NCI-H2196 treated with DMSO at 0.1 percent for 48 hours (cell line): ENCODE measurements around the gene CES2.

Experiments used
- DNase-seq: peaks from one replicate; lab custom pipeline; 2025; ENCODE audit not compliant: unreplicated experiment; lab: John Stamatoyannopoulos, UW

Gene CES2

GRCh38 chr16:66918803-66919568 lies 16.3 kb upstream of the CES2 start, which contains the start of gene CDH16:
TSS of gene CDH16 (minus strand) at chr16:66918885. CDS start at chr16:66918065, 820 bp downstream.
- DNase-seq: no peak

GRCh38 chr16:66919569-66920298 lies 15.6 kb upstream of the CES2 start:
- no peak for DNase-seq

GRCh38 chr16:66920299-66920590 lies 15.1 kb upstream of the CES2 start:
- DNase-seq: no peak

GRCh38 chr16:66920924-66921680 lies 14.2 kb upstream of the CES2 start:
- DNase-seq: no peak

- DNase-seq: no peak
These were observed 13.4 kb upstream of the CES2 start for GRCh38 chr16:66921729-66922450.

GRCh38 chr16:66923247-66923731 lies 12.0 kb upstream of the CES2 start:
- peak; percentile 3 for DNase-seq

- DNase-seq: peak; percentile 39
These were observed 11.4 kb upstream of the CES2 start for GRCh38 chr16:66923866-66924265.

GRCh38 chr16:66924527-66925321 lies 10.6 kb upstream of the CES2 start:
- no peak for DNase-seq

- no peak for DNase-seq
These were observed 9.9 kb upstream of the CES2 start, which contains the start of gene RRAD for GRCh38 chr16:66925322-66925840. TSS of gene RRAD (minus strand) at chr16:66925535. CDS start at chr16:66925179, 356 bp downstream.

GRCh38 chr16:66926171-66926947 lies 9.0 kb upstream of the CES2 start:
- DNase-seq: no peak

- DNase-seq: peak; percentile 53
These were observed 8.3 kb upstream of the CES2 start for GRCh38 chr16:66926961-66927436.

- peak; percentile 13 for DNase-seq
These were observed 7.2 kb upstream of the CES2 start for GRCh38 chr16:66927918-66928649.

GRCh38 chr16:66928702-66929388 lies 6.5 kb upstream of the CES2 start:
- DNase-seq: no peak

GRCh38 chr16:66930189-66930588 lies 5.1 kb upstream of the CES2 start:
- DNase-seq: peak; percentile 17

GRCh38 chr16:66931665-66932064 lies 3.7 kb upstream of the CES2 start:
- DNase-seq: no peak

- DNase-seq: no peak
These were observed 3.2 kb upstream of the CES2 start for GRCh38 chr16:66932076-66932475.

GRCh38 chr16:66933776-66934137 lies 1.6 kb upstream of the CES2 start:
- no peak for DNase-seq
